SK-N-SH (cell line): ENCODE measurements around the gene PCNX2.
A peak's percentile ranks its signal among the peaks of the same experiment; 100 is the strongest.

Experiments used
- CHD2 ChIP-seq: fragments of 150-350 bp; IDR thresholded peaks from 2 replicates; pipeline ENCODE4 v1.6.1; 2018; ENCODE audit warnings: low read length; ENCODE audit not compliant: partially characterized antibody
- FOSL2 ChIP-seq: IDR thresholded peaks from 2 replicates; pipeline ENCODE4 v1.4.0; 2012; ENCODE audit warnings: low read depth, mild to moderate bottlenecking, moderate library complexity, borderline replicate concordance
- FOXM1 ChIP-seq: IDR thresholded peaks from 2 replicates; pipeline ENCODE4 v1.4.0; 2012; ENCODE audit warnings: low read depth, mild to moderate bottlenecking
- GATA2 ChIP-seq: sonication (generic); formaldehyde crosslinking; IDR thresholded peaks from 2 replicates; pipeline ENCODE4 v1.5.0; 2020; ENCODE audit warnings: mild to moderate bottlenecking, missing genetic modification reagents
- POLR2AphosphoS5 ChIP-seq: IDR thresholded peaks from 2 replicates; pipeline ENCODE4 v1.6.1; 2012; ENCODE audit warnings: low read depth, low read length
- RAD21 ChIP-seq: IDR thresholded peaks from 2 replicates; pipeline ENCODE4 v1.6.1; 2012; ENCODE audit warnings: mild to moderate bottlenecking, low read length
- RFX5 ChIP-seq: IDR thresholded peaks from 2 replicates; pipeline ENCODE4 v1.6.1; 2012; ENCODE audit warnings: mild to moderate bottlenecking, improper control_type of control experiment, low read length
- TF ChIP-seq, protein P1 (sequence below): fragments of 200-600 bp; sonication (generic); IDR thresholded peaks from 2 replicates; pipeline ENCODE4 v1.6.1; 2017; ENCODE audit warnings: antibody characterized with exemption, mild to moderate bottlenecking, moderate library complexity

DNA sequence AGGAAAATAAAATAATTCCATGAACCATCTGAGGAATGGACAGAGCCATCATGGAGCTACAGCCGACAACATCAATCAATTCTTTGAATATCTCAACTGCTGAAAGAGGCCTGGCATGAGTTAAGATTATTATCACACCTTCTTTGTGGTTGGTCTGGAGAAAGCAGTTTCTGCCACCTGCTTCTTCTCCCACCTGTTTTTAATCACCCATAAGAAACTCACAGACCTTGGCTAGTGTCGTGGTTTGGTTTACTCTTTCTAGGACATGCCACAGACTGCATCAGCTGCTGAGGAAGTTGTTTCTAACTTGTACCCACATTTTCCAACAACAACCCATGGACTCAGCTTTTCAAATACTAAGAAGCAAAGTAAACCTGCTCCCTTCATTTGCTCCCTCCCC, 279.6 kb downstream of the PCNX2 start:
- TF ChIP-seq RAD21 (no peak), FOSL2 (no peak), POLR2AphosphoS5 (peak; percentile 22; the same call in 1 of the 2 replicates), FOXM1 (no peak), RFX5 (no peak), CHD2 (no peak), GATA2 (peak; percentile 54)
- TF ChIP-seq, protein P1, sequence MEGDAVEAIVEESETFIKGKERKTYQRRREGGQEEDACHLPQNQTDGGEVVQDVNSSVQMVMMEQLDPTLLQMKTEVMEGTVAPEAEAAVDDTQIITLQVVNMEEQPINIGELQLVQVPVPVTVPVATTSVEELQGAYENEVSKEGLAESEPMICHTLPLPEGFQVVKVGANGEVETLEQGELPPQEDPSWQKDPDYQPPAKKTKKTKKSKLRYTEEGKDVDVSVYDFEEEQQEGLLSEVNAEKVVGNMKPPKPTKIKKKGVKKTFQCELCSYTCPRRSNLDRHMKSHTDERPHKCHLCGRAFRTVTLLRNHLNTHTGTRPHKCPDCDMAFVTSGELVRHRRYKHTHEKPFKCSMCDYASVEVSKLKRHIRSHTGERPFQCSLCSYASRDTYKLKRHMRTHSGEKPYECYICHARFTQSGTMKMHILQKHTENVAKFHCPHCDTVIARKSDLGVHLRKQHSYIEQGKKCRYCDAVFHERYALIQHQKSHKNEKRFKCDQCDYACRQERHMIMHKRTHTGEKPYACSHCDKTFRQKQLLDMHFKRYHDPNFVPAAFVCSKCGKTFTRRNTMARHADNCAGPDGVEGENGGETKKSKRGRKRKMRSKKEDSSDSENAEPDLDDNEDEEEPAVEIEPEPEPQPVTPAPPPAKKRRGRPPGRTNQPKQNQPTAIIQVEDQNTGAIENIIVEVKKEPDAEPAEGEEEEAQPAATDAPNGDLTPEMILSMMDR = no peak
